Measurements from ENCODE around the gene EEF1A2. TPM values are rescaled to one million over a fixed set of nuclear protein-coding genes. Genes with fewer than 3 reads are reported as not detected.

The EEF1A2 gene
- total RNA-seq, 1 donor from 2014 or later, result 5.2 TPM

DNA sequence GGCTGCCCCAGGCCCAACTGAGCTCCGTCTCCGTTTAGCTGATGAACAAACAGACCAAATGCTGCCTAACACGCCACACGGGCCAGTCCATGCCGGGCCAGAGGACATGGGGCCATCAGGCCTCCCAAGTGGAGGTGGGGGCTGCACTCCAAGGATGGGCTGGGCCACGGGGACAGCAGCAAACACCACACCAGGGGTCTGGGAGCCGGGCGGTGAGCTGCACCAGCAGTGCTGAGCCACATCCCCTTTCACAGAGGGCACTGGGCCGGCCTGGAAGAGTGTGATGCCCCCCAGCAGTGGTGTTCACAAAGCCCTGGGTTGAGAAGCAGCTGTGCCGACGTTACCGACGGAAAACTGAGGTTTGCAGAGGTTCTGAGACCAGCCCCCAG is 29.2 kb downstream of the EEF1A2 start:
- DNase-seq (ENCODE audit: low read depth in 2 of 2), result no peak

DNA sequence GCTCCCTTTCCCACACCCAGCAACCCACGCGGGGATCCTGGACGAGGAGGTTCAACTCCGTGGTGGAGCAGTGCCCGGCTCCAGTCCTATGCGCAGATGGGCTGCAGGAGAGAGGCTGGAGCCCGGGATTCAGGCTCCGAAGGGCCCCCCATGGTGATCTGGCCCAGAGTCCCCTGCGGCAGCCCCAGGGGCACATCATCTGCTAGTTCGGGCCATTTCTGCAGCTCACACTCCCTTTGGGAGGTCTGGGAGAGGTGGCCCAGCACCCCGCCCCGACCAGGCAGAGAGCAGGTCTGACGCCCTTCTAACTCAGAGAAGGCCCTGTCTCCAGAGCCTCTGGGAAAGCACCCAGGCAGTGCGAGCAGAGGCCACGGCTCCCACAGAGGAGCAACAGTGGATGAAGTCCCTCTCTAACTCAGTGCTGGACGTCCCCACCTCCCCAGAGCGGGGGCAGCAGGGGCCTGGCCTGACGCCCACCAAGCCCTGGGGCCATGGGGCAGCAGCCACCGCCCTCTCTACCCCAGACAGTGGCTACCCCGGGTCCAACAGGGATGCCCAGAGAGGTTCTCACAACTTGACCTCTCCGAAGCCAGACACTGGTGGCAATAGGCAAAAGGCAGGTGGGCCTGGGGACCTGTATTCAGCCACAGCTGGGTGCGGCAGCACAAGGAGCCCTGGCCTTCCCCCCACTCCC is 29.7 kb downstream of the EEF1A2 start:
- DNase-seq (ENCODE audit: low read depth in 2 of 2), result no peak

GRCh38 chr20:63468421-63468820 is 30.5 kb downstream of the EEF1A2 start:
- DNase-seq (ENCODE audit: low read depth in 2 of 2), result no peak

DNA sequence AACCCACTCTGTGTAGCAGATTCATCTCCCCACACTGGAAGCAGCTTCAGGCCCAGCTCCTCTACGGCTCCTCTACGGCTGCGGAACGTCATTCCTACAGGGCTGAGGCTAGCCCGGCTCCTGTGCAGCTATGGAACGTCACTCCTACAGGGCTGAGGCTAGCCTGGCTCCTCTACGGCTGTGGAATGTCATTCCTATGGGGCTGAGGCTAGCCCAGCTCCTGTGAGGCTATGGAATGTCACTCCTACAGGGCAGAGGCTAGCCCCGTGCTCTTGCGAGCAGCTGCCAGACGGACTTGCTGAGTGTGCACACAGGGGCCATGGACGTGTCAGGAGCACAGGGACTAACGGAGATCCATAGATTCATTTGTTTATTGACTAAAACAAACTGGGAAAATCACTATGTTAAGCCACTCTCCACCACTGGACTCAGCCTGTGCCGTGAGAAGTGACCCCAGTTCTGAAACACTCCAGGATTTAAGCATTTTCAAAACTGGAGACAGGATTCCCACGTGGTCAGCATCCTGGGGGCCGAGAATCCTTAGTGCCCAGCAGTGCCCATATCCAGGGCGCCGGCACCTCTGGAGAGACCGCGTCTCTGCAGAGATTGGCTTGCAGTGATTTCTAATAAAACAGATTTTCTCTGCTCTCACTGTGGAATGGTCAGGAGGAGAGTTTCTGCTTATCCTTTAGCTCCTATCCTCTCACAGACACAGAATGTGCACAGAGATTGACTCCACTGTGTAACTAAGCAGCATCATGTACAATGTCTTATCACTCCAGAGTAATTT is 31.4 kb downstream of the EEF1A2 start:
- no peak for DNase-seq (ENCODE audit: low read depth in 2 of 2)

GRCh38 chr20:63466861-63467260 is 32.0 kb downstream of the EEF1A2 start:
- no peak for DNase-seq (ENCODE audit: low read depth in 2 of 2)

- no peak for DNase-seq (ENCODE audit: low read depth in 2 of 2)
Observed at GRCh38 chr20:63466250-63466825, 32.5 kb downstream of the EEF1A2 start.

DNA sequence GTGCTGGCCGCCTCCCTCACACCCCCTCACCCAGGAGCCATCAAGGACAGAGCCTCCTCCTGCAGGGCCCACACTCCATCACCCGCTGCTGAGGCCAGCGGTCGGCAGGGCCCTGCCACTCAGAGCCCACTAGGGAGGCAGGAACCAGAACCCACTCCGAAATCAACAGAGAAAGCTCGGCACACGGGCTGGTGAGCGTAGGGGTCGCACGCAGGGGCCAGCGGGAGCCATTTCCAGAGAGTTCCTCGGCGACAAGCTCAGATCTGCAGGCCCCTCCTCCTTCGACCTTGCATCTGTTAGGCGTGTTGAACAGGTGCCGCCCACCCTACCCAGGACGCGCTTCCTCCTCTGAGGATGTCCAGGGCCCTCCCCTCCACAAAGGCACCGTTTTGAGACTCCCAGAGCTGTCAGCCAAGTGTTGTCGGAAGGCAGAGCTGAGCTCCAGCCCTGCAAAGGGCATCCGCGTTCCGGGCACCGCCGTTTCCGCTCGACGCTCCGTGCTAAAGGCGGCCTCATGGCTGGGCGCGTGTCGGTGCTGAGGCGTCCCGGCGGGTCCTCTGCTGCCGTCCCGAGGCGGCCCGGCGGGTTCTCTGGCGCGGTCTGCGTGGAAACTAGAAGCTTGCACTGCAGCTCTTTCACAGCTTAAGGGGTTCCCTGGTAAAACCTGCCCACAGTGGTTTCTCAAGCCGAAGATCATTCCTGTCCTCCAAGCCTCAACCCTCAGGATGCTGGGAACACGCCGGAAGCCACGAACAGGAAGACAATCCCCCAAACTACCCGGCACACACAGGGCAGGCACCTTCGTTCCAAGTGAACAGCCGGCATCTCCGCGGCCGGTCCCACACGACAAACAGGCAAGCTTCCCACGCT is 33.3 kb downstream of the EEF1A2 start:
- DNase-seq (ENCODE audit: low read depth in 2 of 2), result no peak

DNA sequence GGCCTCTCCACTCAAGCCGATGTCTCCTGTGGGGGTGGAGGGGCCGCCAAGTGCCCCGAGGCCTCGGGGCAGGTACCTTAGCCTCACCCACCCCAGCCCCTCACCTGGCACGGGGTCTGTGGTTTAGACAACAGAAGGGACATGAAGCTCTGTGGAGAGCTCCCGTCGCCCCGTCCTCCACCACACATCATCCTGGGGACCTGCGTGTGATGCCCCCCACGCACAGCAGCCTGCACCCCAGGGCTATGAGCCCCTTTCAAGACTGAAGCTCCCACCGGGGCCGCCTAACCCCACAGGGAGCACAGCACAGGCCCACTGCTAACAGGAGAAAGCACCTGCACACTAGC is 34.6 kb downstream of the EEF1A2 start:
- no peak for DNase-seq (ENCODE audit: low read depth in 2 of 2)

- no peak for DNase-seq (ENCODE audit: low read depth in 2 of 2)
Observed at GRCh38 chr20:63463400-63464288, 35.2 kb downstream of the EEF1A2 start.

DNA sequence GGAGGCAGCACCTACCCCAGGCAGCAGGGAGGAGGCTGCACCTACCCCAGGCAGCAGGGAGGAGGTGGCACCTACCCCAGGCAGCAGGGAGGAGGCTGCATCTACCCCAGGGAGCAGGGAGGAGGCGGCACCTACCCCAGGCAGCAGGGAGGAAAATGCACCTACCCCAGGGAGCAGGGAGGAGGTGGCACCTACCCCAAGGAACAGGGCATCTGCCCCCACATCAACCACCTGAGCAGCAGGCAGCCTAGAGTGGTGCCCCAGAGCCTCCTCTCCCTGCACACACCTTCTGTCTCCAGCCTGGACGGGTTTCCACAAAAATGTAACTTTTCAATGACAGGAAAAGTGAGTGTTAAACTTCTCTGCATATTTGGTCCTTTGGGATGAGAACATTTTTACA is 36.6 kb downstream of the EEF1A2 start:
- no peak for DNase-seq (ENCODE audit: low read depth in 2 of 2)

GRCh38 chr20:63461104-63461763 is 37.6 kb downstream of the EEF1A2 start:
- peak in 1 of 2 donors; percentile 20 for DNase-seq (ENCODE audit: low read depth in 2 of 2)

- DNase-seq (ENCODE audit: low read depth in 2 of 2), result no peak
Observed at GRCh38 chr20:63459070-63459380, 39.9 kb downstream of the EEF1A2 start.

DNA sequence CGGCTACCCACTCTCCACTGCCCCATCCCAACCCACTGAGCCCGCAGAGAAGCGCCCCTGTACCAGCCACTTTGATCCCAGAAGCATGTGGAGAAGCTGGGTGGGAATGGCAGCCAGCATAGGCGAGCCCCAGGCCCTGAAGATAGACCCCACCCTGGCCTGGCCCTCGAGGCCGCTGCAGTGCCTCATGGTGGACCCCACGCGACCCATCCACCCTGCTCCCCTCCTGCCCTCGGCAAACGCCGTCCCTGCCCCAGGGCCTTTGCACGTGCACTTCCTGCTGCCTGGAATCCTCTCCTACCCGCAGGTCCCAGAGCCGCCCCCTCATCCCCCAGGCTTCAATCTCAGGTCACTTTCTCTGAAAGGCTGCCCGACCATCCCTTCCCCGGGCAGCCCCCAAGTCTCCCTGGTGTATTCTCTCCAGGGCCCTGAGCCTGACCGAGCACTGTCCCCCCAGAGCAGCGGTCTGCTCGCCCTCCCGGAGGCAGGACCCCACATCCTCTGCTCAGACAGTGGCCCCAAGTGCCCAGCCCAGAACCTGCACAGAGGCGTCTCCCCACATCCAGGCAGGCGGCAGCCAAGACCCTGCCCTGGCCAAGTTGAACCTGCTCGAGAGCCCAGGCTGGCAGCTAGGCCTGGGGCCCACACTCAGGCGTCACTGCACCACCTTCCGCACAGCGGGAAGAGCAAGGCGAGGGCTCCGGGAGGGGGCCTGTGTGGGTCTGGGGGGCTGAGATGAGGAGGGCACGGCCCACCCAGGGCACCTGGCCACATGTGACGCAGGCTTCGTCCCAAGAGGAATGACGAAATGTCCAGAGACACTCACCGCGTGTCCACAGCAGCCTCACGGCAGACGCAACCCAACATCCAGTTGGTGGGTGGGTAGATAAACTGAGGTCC is 40.5 kb downstream of the EEF1A2 start:
- DNase-seq (ENCODE audit: low read depth in 2 of 2), result no peak

DNA sequence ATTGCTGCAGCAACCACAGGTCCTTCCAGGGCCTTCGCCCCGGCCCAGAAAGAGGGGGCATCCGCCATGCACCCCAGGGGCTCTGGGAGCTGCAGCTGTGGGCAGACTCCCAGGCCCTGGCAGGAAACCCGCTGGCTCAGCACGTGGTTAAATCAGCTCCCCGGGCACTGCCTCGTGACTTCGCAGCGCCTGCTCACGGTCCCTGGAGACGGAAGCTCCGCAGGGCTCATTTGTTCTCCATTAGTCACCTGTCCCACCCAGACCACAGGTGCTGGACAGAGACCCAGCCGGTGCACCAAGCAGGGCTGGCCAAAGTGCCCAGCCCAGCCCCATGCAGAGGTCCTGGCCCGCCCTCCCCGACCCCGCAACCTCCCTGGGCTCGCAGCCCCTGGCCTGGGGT is 41.1 kb downstream of the EEF1A2 start:
- DNase-seq (ENCODE audit: low read depth in 2 of 2), result no peak

GRCh38 chr20:63456429-63457284 is 42.2 kb downstream of the EEF1A2 start:
- DNase-seq (ENCODE audit: low read depth in 2 of 2), result no peak

DNA sequence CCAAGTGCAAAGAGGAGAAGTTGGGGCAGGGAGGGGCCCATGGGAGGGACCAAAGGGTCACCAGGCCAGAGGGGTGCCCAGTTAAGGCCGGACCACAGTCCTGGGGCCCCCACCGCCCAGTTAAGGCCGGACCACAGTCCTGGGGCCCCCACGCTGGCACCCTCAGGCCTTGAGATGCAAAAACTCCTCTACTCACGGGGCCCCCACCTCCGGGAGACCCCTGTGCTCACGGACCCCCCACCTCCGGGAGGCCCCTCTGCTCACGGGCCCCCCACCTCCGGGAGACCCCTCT is 43.4 kb downstream of the EEF1A2 start:
- DNase-seq (ENCODE audit: low read depth in 2 of 2), result no peak

DNA sequence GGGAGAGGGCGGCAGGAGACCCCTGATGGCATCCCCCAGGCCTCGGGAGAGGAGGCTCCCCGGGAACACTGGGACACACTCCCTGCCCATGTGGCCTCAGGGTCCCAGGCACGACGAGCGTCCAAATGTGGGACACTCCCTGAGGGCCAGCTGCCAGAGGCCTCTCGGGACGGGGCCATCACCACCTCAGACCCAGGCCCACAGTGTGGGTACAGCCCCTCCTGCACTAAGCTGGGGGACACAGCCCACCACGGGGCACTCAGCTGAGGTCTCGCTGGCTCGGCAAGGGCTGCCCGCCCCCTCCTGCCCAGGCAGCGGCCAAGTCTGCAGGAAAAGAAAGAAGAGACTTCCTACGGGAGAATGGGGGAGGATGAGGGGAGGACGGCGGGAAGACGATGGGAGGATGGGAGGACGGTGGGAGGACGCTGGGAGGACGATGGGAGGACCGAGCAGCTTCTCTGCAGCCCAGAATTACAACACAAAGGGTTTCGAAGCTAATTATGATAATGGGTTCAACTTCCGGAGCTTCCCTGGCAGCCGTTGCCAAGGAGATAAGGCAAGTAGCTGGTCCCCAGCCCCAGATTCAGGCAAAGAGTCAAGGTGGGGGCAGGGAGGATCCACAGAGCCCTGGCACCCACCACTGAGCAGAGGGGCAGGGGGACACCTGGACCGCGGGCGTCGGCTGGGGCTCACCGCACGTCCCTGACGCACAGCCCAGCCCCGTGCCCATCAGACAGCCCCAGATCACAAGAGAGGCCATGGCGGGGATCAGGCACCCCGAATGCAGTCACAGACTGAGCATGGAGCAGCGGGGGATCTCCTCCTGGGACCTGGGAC is 43.9 kb downstream of the EEF1A2 start:
- DNase-seq (ENCODE audit: low read depth in 2 of 2), result no peak
